Ramos (cell line): ENCODE data around the gene ZBTB38.

Experiments used
- in situ Hi-C: fragments of 300-500 bp; cut with MboI; formaldehyde crosslinking; loops from one replicate; pipeline ENCODE4 v1.14.3; 2022; ENCODE audit warnings: low sequenced_read_pairs; ENCODE audit not compliant: unreplicated experiment

The ZBTB38 gene

GRCh38 chr3:141368062-141368924 is at the start of gene ZBTB38:
ZBTB38 (plus strand) TSS chr3:141368504; CDS start chr3:141442389, 73,885 bp downstream.
- in situ Hi-C loops, result no loop called here

DNA sequence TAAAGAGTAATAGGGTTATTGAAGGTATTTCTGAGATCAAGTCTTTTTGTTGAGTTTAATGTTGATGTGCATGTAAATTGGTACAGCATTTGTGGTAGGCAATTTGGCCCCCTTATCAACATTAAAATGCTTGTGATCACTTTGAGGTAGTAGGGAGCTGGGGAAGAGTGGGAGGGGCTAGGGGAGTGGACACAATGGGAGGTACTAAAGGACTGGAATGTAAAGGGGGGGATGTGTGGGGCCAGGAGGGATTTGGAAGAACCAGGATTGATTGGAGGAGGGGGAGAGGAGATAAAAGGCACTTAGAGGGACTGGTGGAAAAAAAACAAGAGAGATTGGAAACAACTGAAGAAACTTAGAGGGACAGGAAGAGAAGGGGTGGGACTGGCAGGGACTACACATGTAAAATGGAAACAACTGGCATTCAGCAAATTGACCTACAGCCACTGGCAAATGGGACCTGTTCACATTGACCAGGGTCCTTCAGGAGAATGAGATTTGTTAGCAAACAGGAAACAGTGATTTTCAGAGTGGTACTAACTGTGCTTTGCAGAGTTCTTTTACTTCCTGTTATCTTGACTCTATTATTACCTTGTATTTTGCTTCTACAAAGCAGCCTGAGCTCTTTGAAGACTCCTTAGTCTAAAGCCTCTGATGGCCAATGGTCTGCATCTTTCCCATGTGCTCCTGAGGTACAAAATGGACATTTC is 47.8 kb upstream of the ZBTB38 start:
- in situ Hi-C loops, result loop anchor here (25.0 kb wide), 1 partner anchor 242 kb away; no protein-coding TSS in a partner anchor

- in situ Hi-C loops, result loop anchor here (25.0 kb wide), 1 partner anchor 241 kb away; no protein-coding TSS in a partner anchor
Observed at GRCh38 chr3:141321109-141321497, 47.2 kb upstream of the ZBTB38 start.

DNA sequence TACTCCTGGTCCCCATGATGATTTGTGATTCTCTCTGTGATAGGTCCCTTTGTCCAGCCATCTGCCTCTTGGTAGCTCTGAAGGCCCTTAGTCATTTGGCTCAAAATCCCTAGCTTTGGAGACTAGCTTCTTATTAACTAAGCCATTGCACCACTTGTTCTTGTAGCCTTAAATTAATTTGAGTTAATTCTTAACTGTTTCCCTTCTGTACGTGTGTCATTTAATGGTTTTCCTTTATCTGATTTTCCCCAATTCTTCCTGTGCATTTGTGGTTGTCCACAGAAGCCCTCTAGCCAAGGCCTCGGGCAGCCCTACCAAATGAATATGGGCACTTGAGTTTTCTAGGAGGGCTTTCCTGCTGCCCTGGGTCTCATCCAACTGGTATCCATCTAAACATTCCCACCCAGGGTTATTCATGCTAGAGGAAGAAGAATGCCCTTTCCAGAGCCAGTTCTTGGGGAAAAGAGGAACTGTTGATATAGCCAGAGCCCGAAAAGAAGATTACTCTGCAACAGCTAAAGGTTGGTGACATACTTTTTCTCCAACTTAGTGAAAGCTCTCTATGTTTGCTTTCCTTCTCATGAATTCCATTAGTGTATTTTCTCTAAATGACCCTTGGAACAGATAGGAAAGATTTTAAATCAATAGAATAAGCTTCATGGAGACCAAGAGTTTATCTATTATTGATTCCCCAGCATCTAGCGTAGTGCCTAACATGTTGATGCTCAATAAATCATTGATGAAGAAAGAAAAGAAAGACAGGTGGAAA is 44.2 kb upstream of the ZBTB38 start:
- in situ Hi-C loops, result loop anchor here (25.0 kb wide), 1 partner anchor 238 kb away; no protein-coding TSS in a partner anchor

- in situ Hi-C loops, result no loop called here
Observed at GRCh38 chr3:141326123-141326522, 42.2 kb upstream of the ZBTB38 start.

DNA sequence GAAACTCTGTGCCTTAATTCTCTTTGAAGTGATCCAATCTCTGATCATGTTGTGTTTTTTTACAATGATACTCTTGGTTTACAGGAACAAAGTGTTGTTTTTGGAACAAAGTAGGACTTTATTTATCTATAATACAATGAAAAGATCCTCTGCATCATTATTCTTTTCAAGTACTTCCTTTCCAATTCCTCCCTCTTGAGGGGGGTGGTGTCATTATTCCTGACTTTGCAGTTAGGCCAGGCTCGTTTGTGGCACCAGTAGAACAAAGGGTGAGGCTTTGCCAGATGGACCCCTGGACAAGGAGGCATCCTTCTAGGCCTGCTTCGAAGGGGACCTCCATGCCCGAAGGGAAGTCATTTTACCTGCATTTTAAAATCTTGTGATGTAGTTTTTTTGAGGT is 41.7 kb upstream of the ZBTB38 start:
- in situ Hi-C loops, result no loop called here

GRCh38 chr3:141328286-141329166 is 39.8 kb upstream of the ZBTB38 start:
- in situ Hi-C loops, result no loop called here

GRCh38 chr3:141330235-141330634 is 38.1 kb upstream of the ZBTB38 start:
- in situ Hi-C loops, result no loop called here

- in situ Hi-C loops, result no loop called here
Observed at GRCh38 chr3:141330718-141331376, 37.5 kb upstream of the ZBTB38 start.

DNA sequence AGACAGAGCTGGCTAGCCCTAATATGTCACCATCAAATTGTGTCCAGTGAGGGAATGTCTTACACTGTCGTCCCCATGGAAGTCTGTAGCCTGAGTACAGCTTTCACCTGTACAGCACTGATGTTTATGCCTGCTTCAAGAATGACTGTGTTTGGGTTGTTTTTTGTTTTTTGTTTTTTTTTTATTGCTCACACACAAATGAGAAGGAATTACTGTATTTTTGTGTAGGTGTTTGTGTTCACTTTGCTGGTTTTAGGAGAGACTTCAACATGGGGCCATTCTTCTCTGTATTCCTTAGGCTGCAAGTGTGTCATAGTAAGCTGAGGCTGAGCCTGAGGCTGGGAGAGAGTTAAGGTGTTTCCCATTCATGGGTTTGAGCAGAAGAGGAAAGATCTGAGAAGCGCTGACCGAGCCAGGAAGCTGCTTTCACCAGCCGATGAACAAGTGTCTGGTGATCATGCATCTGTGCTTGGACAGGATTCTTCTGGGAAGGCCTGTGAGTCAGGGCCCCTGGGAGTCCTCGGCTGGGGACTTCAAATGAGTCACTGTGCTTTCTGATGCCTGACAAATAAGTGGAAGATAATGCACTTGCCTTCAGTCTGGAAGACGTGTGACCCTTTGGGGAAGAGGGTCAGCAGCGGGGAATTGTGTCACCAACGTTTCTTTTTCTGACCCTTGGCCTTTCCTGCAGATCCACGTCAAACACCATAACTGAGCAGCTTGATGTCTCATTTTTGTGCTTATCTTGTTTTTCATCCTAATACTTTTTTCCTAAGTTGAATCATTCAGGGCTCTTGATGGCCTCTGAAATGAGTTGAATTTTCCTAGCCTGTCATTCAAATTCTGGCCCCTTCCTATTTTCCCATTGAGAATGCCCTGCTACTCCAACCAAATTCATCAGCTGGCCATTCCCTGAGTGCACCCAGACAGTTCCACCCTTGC is 36.7 kb upstream of the ZBTB38 start:
- in situ Hi-C loops, result no loop called here

- in situ Hi-C loops, result no loop called here
Observed at GRCh38 chr3:141332416-141332815, 35.9 kb upstream of the ZBTB38 start.

- in situ Hi-C loops, result no loop called here
Observed at GRCh38 chr3:141333836-141334626, 34.3 kb upstream of the ZBTB38 start.

DNA sequence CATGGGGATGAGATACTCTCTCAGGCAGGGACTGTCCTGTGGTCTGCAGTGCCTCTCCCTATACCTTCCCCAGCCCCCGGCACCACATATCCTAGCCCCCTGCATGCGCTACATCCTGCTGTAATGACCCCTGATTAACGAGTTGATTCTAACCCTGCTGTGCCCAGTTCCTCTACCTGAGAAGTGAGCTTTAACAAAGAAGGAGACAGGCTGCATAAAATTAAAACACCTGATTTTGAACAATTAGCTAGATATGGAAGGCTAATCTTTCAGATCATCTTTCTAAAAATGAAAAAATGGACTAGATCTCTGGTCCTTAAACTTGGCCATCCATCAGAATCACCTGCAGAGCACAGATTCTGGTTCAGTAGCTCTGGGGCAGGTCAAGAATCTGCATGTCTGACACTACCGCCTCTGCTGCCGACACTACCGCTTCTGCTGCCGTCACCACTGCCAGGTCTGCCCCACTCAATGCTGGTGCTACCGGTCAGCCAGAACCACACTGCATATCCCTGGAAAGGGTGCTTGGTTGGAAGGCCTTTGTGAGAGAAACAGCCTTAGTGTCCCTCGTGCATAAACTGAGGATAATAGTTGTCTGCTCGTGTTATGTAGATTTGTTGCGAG is 33.6 kb upstream of the ZBTB38 start:
- in situ Hi-C loops, result no loop called here

DNA sequence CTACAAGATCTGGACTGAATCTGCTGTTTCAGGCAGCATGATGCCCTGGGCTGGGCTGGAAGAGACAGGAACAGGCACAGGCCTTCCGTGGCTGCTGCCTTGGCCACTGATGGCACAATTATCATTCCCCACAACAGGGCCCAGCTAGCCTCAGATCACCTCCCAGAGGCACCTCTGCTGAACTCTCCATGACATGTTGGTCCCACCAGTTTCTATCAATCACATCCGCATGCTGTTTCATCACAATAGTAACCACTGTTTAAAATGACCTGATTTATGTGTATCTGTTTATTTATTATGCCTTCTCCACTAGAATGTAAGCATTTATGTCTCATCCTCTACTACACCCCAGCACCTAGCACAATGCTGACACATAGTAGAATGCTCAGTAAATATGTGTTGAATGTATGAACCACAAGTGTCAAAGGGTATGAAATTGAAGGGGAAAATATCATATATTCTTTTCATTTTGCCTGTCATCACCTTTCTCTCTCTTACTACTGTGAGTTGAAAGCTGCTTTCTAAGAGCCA is 32.7 kb upstream of the ZBTB38 start:
- in situ Hi-C loops, result no loop called here

GRCh38 chr3:141336672-141337522 is 31.4 kb upstream of the ZBTB38 start:
- in situ Hi-C loops, result no loop called here

GRCh38 chr3:141337523-141337854 is 30.8 kb upstream of the ZBTB38 start:
- in situ Hi-C loops, result no loop called here
